Stromal cell of bone marrow (primary cell): Measurements from ENCODE around the gene LTBP4.
A peak's percentile ranks its signal among the peaks of the same experiment; 100 is the strongest.
"Not testable (repeated sequence)": the region's sequence is repeated elsewhere in the genome, so short reads cannot be mapped to it uniquely, and the experiment has no call there.

Experiments
- DNase-seq: peaks from one replicate; pipeline ENCODE4 v3.0.0-alpha.2; 2012; ENCODE audit warnings: low read depth

Gene LTBP4

GRCh38 chr19:40629346-40629745, 28.2 kb downstream of the LTBP4 start:
- DNase-seq, result no peak

GRCh38 chr19:40630571-40631160, 29.5 kb downstream of the LTBP4 start:
- DNase-seq, result no peak

GRCh38 chr19:40632311-40633036, 31.3 kb downstream of the LTBP4 start:
- no peak for DNase-seq

- peak; percentile 44 for DNase-seq
These were observed 32.0 kb downstream of the LTBP4 start for GRCh38 chr19:40633207-40633606.

GRCh38 chr19:40638327-40638726, 37.2 kb downstream of the LTBP4 start:
- DNase-seq, result no peak

GRCh38 chr19:40639638-40639982, 38.4 kb downstream of the LTBP4 start:
- no peak for DNase-seq

- DNase-seq, result no peak
These were observed 39.6 kb downstream of the LTBP4 start for GRCh38 chr19:40640744-40641143.

- DNase-seq, result no peak
These were observed 40.1 kb downstream of the LTBP4 start for GRCh38 chr19:40641281-40641680.

- no peak for DNase-seq
These were observed 41.0 kb downstream of the LTBP4 start for GRCh38 chr19:40642051-40642706.

GRCh38 chr19:40642757-40643305, 41.7 kb downstream of the LTBP4 start:
- DNase-seq, result peak; percentile 53

- no peak for DNase-seq
These were observed 45.6 kb downstream of the LTBP4 start for GRCh38 chr19:40646743-40647254.

GRCh38 chr19:40649903-40650675, 48.9 kb downstream of the LTBP4 start:
- DNase-seq, result not testable (repeated sequence)

GRCh38 chr19:40650749-40651305, 49.7 kb downstream of the LTBP4 start:
- DNase-seq, result peak; percentile 94

GRCh38 chr19:40652303-40652702, 51.1 kb downstream of the LTBP4 start:
- DNase-seq, result not testable (repeated sequence)

- DNase-seq, result not testable (repeated sequence)
These were observed 54.5 kb downstream of the LTBP4 start for GRCh38 chr19:40655684-40656083.

GRCh38 chr19:40658031-40658430, 56.9 kb downstream of the LTBP4 start:
- DNase-seq, result no peak

- no peak for DNase-seq
These were observed 57.9 kb downstream of the LTBP4 start for GRCh38 chr19:40659116-40659515.

GRCh38 chr19:40659566-40659965, 58.4 kb downstream of the LTBP4 start:
- DNase-seq, result no peak

- no peak for DNase-seq
These were observed 60.4 kb downstream of the LTBP4 start for GRCh38 chr19:40661616-40662015.

- DNase-seq, result peak; percentile 63
These were observed 61.9 kb downstream of the LTBP4 start for GRCh38 chr19:40662925-40663694.
